Trophoblast cell (in vitro differentiated cells and primary cell): ENCODE results near the gene TTI1.

ENCODE experiments used
- DNase-seq, 2 donors: peaks; one replicate each; pipeline ENCODE4 v3.0.0-alpha.2; 2016
- H2AFZ ChIP-seq: 2 replicates; pipeline ENCODE4 v1.6.1; 2013; ENCODE audit warnings: low read length, moderate library complexity, mild to moderate bottlenecking; ENCODE audit not compliant: insufficient read depth, poor library complexity
- H2AK5ac ChIP-seq: 2 replicates; pipeline ENCODE4 v1.6.1; 2013; ENCODE audit warnings: mild to moderate bottlenecking, low read length
- H2BK120ac ChIP-seq: 2 replicates; pipeline ENCODE4 v1.6.1; 2013; ENCODE audit warnings: low read length, mild to moderate bottlenecking, moderate library complexity; ENCODE audit not compliant: insufficient read depth, poor library complexity
- H2BK12ac ChIP-seq: 2 replicates; pipeline ENCODE4 v1.6.1; 2013; ENCODE audit warnings: mild to moderate bottlenecking, low read length, moderate library complexity
- H2BK5ac ChIP-seq: 2 replicates; pipeline ENCODE4 v1.6.1; 2013; ENCODE audit warnings: low read length, low read depth, moderate library complexity, mild to moderate bottlenecking; ENCODE audit not compliant: poor library complexity
- H3K14ac ChIP-seq: 2 replicates; pipeline ENCODE4 v1.6.1; 2013; ENCODE audit warnings: mild to moderate bottlenecking, low read length
- H3K18ac ChIP-seq: 2 replicates; pipeline ENCODE4 v1.6.1; 2013; ENCODE audit warnings: mild to moderate bottlenecking, low read length
- H3K23ac ChIP-seq: 2 replicates; pipeline ENCODE4 v1.6.1; 2013; ENCODE audit warnings: low read length
- H3K27ac ChIP-seq: 2 replicates; pipeline ENCODE4 v1.5.1; 2013; ENCODE audit warnings: low read depth, mild to moderate bottlenecking, inconsistent platforms, low read length, moderate library complexity
- H3K27me3 ChIP-seq: 2 replicates; pipeline ENCODE4 v1.6.1; 2013; ENCODE audit warnings: inconsistent platforms, mild to moderate bottlenecking, low read length, moderate library complexity; ENCODE audit not compliant: insufficient read depth
- H3K36me3 ChIP-seq, 2 experiments: 1 replicate in 1 of 2; 2 replicates in 1 of 2; pipeline ENCODE4 v1.6.1; 2013; ENCODE audit warnings: low read length in 2 of 2, mild to moderate bottlenecking in 2 of 2, moderate library complexity in 1 of 2; ENCODE audit not compliant: insufficient read depth in 2 of 2, control insufficient read depth in 1 of 2
- H3K4ac ChIP-seq: 2 replicates; pipeline ENCODE4 v1.6.1; 2013; ENCODE audit warnings: low read depth, mild to moderate bottlenecking, low read length, moderate library complexity
- H3K4me1 ChIP-seq, 2 experiments: 1 replicate in 1 of 2; 2 replicates in 1 of 2; pipeline ENCODE4 v1.6.1; 2013; ENCODE audit warnings: low read length in 2 of 2, mild to moderate bottlenecking in 2 of 2, moderate library complexity in 1 of 2; ENCODE audit not compliant: insufficient read depth in 2 of 2, control insufficient read depth in 1 of 2
- H3K4me2 ChIP-seq: 2 replicates; pipeline ENCODE4 v1.6.1; 2013; ENCODE audit warnings: inconsistent platforms, mild to moderate bottlenecking, low read length, moderate library complexity
- H3K4me3 ChIP-seq: 2 replicates; pipeline ENCODE4 v1.5.1; 2013; ENCODE audit warnings: mild to moderate bottlenecking, low read depth, low read length, inconsistent platforms
- H3K79me1 ChIP-seq: one replicate; pipeline ENCODE4 v1.6.1; 2013; ENCODE audit warnings: low read length
- H3K79me2 ChIP-seq: 2 replicates; pipeline ENCODE4 v1.6.1; 2013; ENCODE audit warnings: low read length, mild to moderate bottlenecking; ENCODE audit not compliant: control insufficient read depth, insufficient read depth, poor library complexity
- H3K9ac ChIP-seq: 2 replicates; pipeline ENCODE4 v1.6.1; 2013; ENCODE audit warnings: mild to moderate bottlenecking, low read length
- H3K9me3 ChIP-seq: 2 replicates; pipeline ENCODE4 v1.6.1; 2013; ENCODE audit warnings: low read depth, mild to moderate bottlenecking, control low read depth, inconsistent platforms, low read length; ENCODE audit not compliant: insufficient read depth
- H4K12ac ChIP-seq: 2 replicates; pipeline ENCODE4 v1.6.1; 2013; ENCODE audit warnings: low read depth, mild to moderate bottlenecking, low read length, moderate library complexity
- H4K8ac ChIP-seq: 2 replicates; pipeline ENCODE4 v1.6.1; 2013; ENCODE audit warnings: low read depth, mild to moderate bottlenecking, low read length, moderate library complexity
- H4K91ac ChIP-seq: one replicate; pipeline ENCODE4 v1.6.1; 2013; ENCODE audit warnings: low read depth, mild to moderate bottlenecking, low read length, moderate library complexity
- WGBS: extraction: QIAGEN DNeasy Blood & Tissue Kit; methylation state at CpG from one replicate; pipeline ENCODE4 v1.1.7; 2013; ENCODE audit warnings: missing lambda C conversion rate; ENCODE audit not compliant: insufficient read length, insufficient coverage; ENCODE audit errors: extremely low coverage; 5-methylcytosine and 5-hydroxymethylcytosine counted together

TTI1 gene

DNA sequence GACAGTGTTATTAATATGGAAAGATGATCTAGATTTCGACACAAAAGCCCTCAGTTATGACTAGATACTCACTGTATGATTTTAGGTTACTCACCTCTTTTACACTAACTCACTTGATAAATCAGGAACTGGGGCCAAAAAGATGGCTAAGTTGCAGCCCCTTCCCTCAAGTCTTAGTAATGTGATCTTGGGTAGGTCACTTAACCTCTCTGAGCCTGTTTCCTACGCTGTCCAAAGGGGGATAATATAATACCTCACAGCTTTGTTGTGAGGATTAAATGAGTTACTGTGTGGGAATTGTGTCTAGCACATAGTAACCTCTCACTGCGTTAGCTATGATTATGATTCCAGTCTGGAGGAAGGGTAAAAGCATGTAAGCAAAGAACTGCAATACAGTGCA, 1.3 kb downstream of the TTI1 start:
- Histone ChIP-seq H3K4me3 (no peak overlapping the region), H2BK12ac (no peak overlapping the region), H4K91ac (no peak overlapping the region), H3K4ac (peak overlapping the region; percentile 41), H3K9ac (no peak overlapping the region), H3K4me2 (no peak overlapping the region), H4K12ac (no peak overlapping the region), H3K27ac (no peak overlapping the region), H3K4me1 (peaks cover 6 to 19% of the 10 kb centered on the region in 2 experiments), H2BK120ac (no peak overlapping the region), H2BK5ac (no peak overlapping the region), H2AK5ac (no peak overlapping the region), H3K23ac (no peak overlapping the region), H3K36me3 (peaks cover 0 to 10% of the 10 kb centered on the region in 2 experiments), H3K14ac (no peak overlapping the region), H3K79me2 (peaks cover 15% of the 10 kb centered on the region), H3K27me3 (no peaks in the 10 kb centered on the region), H2AFZ (no peak overlapping the region), H4K8ac (no peak overlapping the region), H3K9me3 (no peaks in the 10 kb centered on the region), H3K18ac (no peak overlapping the region), H3K79me1 (peaks cover 11% of the 10 kb centered on the region)
- WGBS: no CpG with 5 or more reads among the region's 3 CpGs
- DNase-seq: no peak

DNA sequence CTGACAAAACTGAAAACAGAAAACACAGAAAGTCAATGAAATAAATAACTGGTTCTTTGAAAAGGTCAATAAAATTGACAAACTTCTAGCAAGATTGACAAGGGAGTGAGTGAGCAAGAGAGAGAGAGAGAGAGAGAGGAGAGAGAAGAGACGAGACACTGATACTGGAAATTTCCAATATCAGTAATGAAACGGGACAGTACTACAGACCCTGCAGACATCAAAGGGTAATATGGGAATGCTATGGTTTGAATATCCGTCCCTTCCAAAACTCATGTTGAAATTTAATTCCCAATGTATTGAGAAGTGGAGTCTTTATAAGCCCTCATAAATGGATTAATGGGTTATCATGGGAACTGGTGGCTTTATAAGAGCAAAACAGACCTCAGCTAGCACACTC, 3.8 kb downstream of the TTI1 start:
- peaks cover 6 to 16% of the 10 kb centered on the region in 2 experiments for H3K4me1 ChIP-seq
- no peak overlapping the region for H3K4me3 ChIP-seq
- H3K9ac ChIP-seq: no peak overlapping the region
- no peak overlapping the region for H2AK5ac ChIP-seq
- no peaks in the 10 kb centered on the region for H3K9me3 ChIP-seq
- no peak for DNase-seq
- no peak overlapping the region for H3K27ac ChIP-seq
- H4K91ac ChIP-seq: no peak overlapping the region
- H3K4me2 ChIP-seq: no peak overlapping the region
- no peak overlapping the region for H2BK12ac ChIP-seq
- H4K12ac ChIP-seq: no peak overlapping the region
- H2BK120ac ChIP-seq: no peak overlapping the region
- H2AFZ ChIP-seq: no peak overlapping the region
- H3K23ac ChIP-seq: no peak overlapping the region
- peaks cover 11% of the 10 kb centered on the region for H3K79me1 ChIP-seq
- no peak overlapping the region for H2BK5ac ChIP-seq
- no peaks in the 10 kb centered on the region for H3K27me3 ChIP-seq
- no CpG with 5 or more reads among the region's 3 CpGs for WGBS
- no peak overlapping the region for H3K18ac ChIP-seq
- peaks cover 14% of the 10 kb centered on the region for H3K79me2 ChIP-seq
- H4K8ac ChIP-seq: no peak overlapping the region
- H3K14ac ChIP-seq: no peak overlapping the region
- no peak overlapping the region for H3K4ac ChIP-seq
- H3K36me3 ChIP-seq: peaks cover 0 to 3% of the 10 kb centered on the region in 2 experiments

- H3K9ac ChIP-seq: no peak overlapping the region
- no peaks in the 10 kb centered on the region for H3K79me2 ChIP-seq
- H2AFZ ChIP-seq: no peak overlapping the region
- H3K4me1 ChIP-seq: no peaks in the 10 kb centered on the region
- H3K4me3 ChIP-seq: no peak overlapping the region
- H3K79me1 ChIP-seq: no peaks in the 10 kb centered on the region
- no peak overlapping the region for H3K27ac ChIP-seq
- no peaks in the 10 kb centered on the region for H3K27me3 ChIP-seq
- H2BK12ac ChIP-seq: no peak overlapping the region
- H2AK5ac ChIP-seq: no peak overlapping the region
- peak overlapping the region; percentile 30 for H3K4ac ChIP-seq
- H3K14ac ChIP-seq: no peak overlapping the region
- peaks cover 0 to 3% of the 10 kb centered on the region in 2 experiments for H3K36me3 ChIP-seq
- WGBS: no CpG with 5 or more reads among the region's 5 CpGs
- no peaks in the 10 kb centered on the region for H3K9me3 ChIP-seq
- H3K4me2 ChIP-seq: no peak overlapping the region
- no peak overlapping the region for H2BK120ac ChIP-seq
- H3K18ac ChIP-seq: no peak overlapping the region
- H4K8ac ChIP-seq: no peak overlapping the region
- no peak overlapping the region for H3K23ac ChIP-seq
- H4K91ac ChIP-seq: no peak overlapping the region
- H2BK5ac ChIP-seq: no peak overlapping the region
- no peak overlapping the region for H4K12ac ChIP-seq
- DNase-seq: no peak
Measured at GRCh38 chr20:38024496-38024895, 8.8 kb downstream of the TTI1 start.

GRCh38 chr20:38023181-38024001, 9.9 kb downstream of the TTI1 start:
- Histone ChIP-seq H3K79me1 (no peaks in the 10 kb centered on the region), H2BK12ac (no peak overlapping the region), H3K9ac (no peak overlapping the region), H2AK5ac (no peak overlapping the region), H3K18ac (no peak overlapping the region), H2BK5ac (no peak overlapping the region), H3K79me2 (no peaks in the 10 kb centered on the region), H3K4ac (no peak overlapping the region), H3K27ac (no peak overlapping the region), H3K4me1 (no peaks in the 10 kb centered on the region), H3K14ac (no peak overlapping the region), H4K12ac (no peak overlapping the region), H3K4me2 (no peak overlapping the region), H3K36me3 (peaks cover 3 to 6% of the 10 kb centered on the region in 2 experiments), H4K91ac (no peak overlapping the region), H3K9me3 (no peaks in the 10 kb centered on the region), H2AFZ (no peak overlapping the region), H4K8ac (no peak overlapping the region), H3K4me3 (no peak overlapping the region), H3K27me3 (no peaks in the 10 kb centered on the region), H2BK120ac (no peak overlapping the region), H3K23ac (no peak overlapping the region)
- WGBS: no CpG with 5 or more reads among the region's 5 CpGs
- no peak for DNase-seq
